ENCODE results near the gene P2RX1.

GRCh38 chr17:3885271-3885670 lies 31.0 kb downstream of the P2RX1 start:
- TF ChIP-seq POLR2AphosphoS5 (IDR thresholded peaks at IDR 0.05; ENCODE audit: low read depth, low read length) (no peak), TAF1 (IDR thresholded peaks at IDR 0.05; ENCODE audit: borderline replicate concordance, insufficient read depth, low read length) (no peak), REST (IDR thresholded peaks at IDR 0.05; ENCODE audit: insufficient read depth in 1 of 2, low read depth in 2 of 2, low read length in 2 of 2) (no peak)
